Measurements from ENCODE around the gene DPF3.

DPF3 gene

DNA sequence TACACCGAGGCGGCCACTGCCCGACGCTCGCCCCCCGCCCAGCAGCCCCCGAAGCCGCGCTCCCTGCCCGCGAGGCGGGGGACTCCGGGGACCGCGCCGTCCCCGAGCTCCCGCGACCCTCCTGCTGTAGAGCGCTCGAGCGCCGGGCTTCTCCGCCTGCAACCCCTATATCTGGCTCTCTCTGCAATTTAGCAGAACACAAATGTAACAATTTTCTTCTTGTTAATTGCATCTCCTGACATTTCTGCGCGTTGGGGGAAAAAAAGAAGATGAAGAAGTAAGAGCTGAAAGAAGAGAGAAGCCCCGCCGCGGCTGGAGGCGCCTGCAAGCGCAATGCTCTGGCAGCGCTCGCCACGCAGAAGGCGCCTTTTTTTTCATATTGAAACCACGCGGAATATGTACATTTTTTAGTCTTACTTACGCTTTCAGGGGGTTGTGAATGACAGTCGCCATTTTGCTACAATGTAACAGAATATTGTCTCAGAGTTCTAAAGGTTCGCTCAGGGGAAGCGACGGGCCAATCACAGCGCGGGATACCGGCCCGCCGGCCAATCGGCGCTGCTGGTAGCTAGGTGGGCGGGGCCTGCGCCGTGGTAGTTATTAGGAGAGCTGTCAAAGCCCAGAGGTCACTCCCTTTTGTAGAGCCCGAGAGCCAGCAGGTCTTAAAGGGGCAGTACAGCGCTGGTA lies at the start of gene DPF3:
Gene DPF3, minus strand, starts transcription at position 466 of the 687 bp plus-strand sequence. Its CDS starts 13 bp downstream, at position 453.
- in situ Hi-C loops (cut with MboI; ENCODE audit: low sequenced_read_pairs), result loop anchor here (10.0 kb wide), 1 partner anchor 369 kb away; no protein-coding TSS in a partner anchor

DNA sequence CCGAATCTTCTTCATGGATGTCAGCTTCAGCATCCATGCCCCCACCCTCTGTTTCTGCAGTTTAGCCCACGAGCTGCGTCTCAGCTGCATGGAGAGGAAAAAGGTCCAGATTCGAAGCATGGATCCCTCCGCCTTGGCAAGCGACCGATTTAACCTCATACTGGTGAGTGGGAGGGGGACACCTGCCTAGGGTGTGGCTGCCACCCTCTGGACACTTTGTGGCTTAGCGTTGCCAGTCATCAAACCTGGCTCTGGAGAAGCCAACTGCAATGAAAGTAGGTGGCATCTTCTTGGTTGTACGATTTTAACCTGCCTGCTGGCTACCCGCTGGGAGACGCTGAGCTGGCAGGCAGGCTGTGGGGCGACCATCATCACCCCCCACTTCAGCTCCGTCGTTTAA lies 49.0 kb upstream of the DPF3 start:
- in situ Hi-C loops (cut with MboI; ENCODE audit: low sequenced_read_pairs), result no loop called here

DNA sequence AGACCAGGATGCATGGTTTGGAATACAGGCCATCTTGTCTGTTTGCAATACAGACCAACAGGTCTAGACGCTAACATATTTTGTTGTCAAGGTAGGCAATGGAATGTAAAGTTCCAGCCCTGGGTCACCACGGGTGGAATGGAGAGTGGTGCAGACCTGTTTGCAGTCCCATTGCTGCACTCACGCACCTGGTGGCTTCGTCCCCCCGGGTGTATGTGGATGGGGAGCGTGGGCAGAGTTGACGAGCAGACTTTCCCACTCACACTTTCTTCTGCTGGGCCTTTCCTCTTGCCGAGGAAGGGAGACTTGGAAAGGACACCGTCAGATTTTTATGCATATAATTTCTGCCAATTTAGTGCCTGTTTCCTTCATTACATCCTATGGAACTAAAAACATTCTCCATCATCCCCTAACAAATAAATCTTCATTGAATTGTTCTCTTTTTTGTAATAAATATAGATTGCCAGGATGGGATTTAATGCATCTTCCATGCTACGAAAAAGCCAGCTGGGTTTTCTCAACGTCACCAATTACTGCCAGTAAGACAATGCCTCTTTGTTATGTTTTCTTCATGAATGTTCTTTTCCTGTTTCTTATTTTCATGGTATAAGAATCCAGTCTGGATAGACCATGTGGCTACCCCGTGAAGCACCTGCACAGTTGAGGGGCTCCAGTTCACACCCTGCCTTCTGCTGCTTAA lies 47.5 kb upstream of the DPF3 start:
- in situ Hi-C loops (cut with MboI; ENCODE audit: low sequenced_read_pairs), result no loop called here

DNA sequence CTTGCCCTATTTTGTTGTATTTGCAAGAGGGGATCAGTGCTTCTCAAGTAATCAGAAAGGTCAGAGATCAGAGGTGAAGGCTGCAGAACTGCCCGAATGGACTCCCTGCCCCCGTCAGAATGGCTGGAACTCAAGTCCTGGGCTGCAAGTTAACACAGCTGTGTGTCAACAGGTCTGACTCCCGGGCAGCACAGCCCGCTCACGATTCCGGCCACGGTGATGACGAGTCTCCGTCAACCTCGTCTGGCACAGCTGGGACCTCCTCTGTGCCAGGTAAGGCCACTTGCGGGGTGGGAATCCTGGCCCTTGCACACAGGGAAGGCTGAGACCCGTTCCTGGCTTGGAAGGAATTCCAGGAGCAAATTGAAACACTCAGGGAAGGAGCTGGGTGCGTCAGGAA lies 45.7 kb upstream of the DPF3 start:
- in situ Hi-C loops (cut with MboI; ENCODE audit: low sequenced_read_pairs), result no loop called here

DNA sequence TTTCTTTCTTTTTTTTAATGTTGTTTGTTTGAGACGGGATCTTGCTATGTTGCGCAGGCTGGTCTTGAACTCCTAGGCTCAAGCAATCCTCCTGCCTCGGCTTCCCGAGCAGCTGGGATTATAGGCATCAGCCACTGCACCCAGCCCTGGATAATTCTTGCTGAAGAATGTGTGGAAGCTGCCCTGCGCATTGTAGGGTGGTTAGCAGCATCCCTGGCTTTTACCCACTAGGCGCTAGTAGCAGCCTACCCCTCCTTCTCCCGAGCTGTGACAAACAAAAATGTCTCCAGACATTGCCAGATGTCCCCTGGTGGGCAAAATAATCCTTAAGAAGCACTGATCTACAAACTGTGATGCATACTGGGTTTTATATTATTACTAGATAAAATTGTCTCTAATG lies 39.0 kb upstream of the DPF3 start:
- in situ Hi-C loops (cut with MboI; ENCODE audit: low sequenced_read_pairs), result no loop called here

DNA sequence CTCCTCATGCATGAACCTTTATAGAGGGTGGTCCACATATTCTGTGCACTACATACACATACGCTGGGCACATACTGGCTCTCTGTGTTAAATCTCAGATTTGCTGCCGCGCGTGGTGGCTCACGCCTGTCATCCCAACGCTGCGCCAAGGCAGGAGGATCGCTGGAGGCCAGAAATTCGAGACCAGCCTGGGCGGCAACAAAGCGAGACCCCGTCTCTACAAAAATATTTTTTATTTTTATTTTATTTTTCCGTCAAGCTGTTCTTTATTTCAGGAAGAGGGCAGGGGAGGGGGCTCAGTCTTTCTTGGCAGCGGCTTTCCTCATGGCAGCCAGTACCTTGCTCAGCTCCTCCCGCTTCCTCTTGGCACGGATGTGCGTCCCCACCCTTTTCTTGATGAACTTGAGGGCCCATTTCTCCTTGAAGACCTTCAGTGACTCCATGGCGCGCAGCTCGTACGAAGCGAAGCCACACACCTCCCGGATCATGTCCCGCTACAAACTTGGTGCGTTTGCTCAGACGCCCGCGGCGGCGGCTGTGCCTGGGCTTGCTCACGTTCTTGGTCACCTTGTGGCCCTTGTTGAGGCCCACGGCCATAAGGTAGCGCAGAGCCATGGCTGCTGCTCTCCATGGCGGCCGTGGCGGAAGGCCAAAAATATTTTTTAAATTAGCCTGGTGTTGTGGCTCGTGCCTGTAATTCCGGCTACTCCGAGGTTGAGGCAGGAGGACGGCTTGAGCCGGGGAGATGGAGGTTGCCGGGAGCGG lies 35.6 kb upstream of the DPF3 start:
- in situ Hi-C loops (cut with MboI; ENCODE audit: low sequenced_read_pairs), result no loop called here

DNA sequence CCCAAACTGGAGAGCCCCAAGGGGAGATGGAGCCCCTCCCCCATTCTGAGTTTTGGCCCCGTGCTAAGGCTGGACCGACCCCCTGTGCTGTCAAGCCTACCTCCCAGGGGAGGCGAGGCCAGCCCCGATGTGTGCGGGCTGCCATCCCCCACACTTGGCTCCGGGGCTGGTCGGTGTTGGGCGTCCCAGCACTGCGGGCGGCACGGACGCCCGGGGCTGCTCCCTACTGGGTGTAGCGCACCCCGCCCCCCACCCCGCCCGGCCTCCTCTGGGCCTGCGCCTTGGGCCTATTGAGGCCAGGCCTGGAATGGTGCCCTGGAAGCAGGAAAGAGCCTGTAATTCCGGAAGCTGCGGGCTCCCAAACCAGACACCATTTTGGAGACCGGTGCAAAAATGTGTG lies 35.0 kb upstream of the DPF3 start:
- in situ Hi-C loops (cut with MboI; ENCODE audit: low sequenced_read_pairs), result no loop called here

DNA sequence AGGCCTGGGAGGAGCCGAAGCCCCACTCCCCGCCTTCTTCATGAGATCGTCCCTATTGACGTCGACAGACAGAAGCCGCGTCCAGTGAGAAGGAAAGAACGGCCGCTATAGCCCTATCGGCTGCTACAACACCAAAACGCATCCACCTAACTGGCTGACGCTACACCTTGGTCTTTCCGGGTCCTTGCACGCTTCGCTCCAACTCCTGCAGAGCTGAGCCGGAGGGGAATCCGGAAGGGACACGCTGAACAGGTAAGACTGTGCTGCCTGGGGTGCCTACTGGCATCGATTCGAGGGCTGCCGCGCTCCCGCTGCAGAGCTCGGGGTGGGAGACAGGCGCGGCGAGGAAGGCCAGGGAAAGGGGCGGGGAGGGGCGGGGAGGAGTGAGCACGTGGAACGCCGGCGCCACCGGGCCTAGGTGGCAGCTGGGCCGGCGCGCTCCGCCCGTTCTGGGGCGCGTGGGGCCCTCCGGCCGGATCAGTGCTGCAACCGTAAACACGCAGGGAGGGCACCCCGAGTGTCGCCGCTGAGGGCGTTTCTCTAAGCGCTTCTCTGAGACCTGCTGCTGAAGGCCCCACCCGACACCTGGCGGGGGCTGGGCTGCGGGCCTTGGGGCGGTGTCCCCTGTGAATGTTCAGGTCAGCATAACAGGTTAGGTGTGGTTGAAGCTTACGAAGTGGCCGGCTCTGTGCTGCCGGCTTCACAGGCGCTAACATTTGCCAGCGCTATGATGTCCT lies 32.6 kb upstream of the DPF3 start, which contains the start of gene DCAF4:
Gene DCAF4, plus strand, starts transcription at position 173 of the 737 bp plus-strand sequence. CDS start 11,515 bp downstream, outside the sequence.
- in situ Hi-C loops (cut with MboI; ENCODE audit: low sequenced_read_pairs), result no loop called here

DNA sequence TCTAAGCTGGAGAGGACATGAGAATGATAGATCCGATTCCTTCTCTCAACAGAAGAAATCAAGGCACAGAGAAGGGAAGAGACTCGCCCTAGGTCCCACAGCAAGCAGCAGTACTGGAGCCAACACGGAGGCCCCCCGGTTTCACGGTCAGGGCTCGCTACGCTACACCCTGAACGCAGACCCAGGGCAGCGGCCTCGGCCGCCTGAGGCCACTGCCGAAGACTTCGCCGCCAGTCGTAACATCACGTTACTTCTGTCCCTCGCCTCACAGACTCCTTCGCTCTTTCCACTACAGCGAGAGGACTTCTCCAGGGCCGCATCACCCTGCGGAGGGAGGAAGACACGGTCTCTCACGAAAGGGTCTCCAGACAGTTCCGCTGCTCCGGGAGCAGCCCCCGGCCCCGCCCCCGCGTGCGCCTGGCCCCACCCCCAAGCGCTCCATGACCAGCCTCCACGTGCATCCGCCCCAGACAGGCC lies 32.0 kb upstream of the DPF3 start:
- in situ Hi-C loops (cut with MboI; ENCODE audit: low sequenced_read_pairs), result no loop called here

DNA sequence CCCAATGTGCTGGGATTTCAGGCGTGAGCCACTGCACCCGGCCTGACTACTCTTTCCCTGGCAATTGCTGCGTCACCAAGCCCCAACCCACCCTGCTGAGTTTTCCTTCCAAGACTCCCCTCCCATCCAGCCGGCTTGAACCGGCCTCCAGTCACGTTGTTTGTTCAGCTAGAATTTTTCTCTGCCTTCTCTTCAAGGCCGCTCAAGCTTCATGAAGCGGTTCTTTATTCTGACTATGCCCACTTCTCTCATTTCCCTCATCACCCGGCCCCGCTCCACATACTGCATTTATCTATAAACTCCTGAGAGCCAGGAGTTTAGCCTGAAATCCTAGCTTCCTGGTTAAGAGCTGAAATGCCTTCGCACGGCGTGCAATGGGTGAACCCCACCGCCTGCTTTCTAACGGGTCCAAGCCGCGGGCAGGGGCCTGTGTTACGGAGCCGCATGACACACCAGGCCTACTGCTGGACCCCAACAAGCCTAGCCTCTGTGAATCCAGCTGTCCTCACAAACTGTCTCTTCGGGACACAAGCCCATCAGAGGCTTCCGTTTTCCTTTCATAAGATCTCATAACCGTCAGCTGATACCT lies 31.4 kb upstream of the DPF3 start:
- in situ Hi-C loops (cut with MboI; ENCODE audit: low sequenced_read_pairs), result no loop called here

DNA sequence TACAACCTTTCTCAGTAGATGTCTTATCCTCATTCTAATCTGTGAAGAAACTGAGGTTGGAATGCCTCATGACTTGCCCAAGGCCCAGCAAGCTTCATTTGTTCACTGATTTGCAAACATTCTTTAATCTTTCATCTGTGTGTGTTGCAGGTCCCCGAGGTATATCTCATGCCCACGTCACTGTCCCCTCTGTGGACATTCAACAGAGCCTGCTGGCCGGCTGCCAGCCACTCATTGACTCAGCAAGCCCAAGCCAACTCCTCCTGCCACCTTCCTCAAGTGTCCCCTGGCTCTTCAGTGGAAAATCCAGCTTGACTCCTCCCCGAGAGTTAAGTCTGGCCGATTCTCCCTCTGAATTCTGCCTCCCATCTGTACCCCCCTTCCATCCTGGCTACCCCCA lies 30.4 kb upstream of the DPF3 start:
- in situ Hi-C loops (cut with MboI; ENCODE audit: low sequenced_read_pairs), result no loop called here

DNA sequence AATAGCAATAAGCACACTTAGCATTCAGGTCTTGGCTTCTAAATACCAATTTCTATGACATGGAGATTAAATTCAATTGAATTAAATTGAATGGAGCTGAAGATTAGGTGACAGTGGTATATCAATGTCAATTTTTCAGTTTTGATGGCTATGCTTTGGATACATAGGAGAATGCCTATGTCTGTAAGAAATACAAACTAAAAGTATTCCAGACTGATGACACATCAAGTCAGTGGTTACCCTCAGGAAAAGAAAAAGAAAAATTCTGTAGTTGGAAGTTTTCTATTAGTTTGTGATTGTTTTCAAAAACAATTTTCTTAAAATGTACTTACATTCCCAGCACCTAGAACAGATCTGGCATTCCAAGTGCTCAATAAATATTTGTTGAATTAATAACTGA lies 27.5 kb upstream of the DPF3 start:
- in situ Hi-C loops (cut with MboI; ENCODE audit: low sequenced_read_pairs), result no loop called here

DNA sequence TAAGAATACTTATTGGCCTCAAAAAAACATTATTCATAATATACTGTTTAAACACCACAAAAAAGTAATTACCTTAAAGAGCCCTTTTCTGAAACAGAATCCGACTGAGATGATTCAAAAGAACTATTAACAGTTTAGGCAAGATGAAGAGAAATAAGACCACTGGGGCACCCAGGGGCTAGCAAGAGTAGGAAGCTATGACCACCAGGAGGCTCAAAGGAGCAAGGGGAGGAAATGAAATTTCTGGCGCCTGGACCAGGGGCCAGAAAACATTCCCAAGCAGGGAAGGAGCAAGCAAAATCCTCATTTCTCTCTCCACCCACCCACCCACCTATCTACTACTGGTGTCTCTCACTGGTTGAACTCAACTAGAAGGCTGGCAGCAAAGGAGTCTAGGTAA lies 26.1 kb upstream of the DPF3 start:
- in situ Hi-C loops (cut with MboI; ENCODE audit: low sequenced_read_pairs), result no loop called here

DNA sequence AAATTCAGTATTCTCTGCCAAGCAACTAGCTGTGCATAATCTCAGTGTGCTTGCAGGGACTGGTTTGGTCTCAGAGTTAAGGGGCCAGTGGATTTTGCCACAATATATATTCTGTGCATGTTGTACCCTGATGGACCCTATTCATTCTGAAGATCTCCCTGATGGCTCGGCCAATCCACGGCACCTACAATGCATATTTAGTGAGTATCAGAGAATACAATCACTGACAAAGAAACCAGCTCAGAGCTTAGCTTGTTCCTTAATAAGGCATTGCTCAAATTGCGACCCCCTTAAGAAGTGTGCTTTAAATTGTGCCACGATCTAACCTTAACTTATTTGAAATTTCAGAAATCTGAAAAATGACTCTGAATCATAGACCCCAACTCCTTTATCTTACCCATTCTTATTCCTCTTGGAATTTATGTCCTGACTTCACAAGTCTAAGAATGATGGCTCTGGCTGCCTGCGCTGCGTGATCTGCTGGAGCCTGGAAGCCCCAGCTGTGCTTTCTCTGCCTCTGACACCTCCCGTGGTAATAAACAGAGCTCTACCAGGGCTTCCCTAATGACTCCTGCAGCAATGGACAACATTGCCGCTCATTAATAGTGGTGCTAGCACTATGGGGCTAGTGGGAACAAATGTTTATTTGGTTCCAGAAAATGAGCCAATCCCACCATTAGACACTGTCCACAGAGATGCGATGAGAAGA lies 23.3 kb upstream of the DPF3 start:
- in situ Hi-C loops (cut with MboI; ENCODE audit: low sequenced_read_pairs), result no loop called here

DNA sequence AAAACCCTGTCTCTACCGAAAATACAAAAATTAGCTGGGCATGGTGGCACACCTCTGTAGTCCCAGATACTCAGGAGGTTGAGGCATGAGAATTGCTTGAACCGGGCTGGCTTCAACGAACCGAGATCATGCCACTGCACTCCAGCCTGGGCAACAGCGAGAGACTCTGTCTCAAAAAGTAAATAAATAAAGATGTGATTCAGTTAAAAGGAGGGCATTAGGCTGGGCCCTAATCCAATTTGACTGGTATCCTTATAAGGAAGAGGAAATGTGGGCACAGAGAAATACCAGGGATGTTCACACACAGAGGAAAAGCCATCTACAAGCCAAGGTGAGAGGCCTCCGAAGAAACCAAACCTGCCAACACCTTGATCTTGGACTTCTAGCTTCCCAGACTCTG lies 22.3 kb upstream of the DPF3 start:
- in situ Hi-C loops (cut with MboI; ENCODE audit: low sequenced_read_pairs), result no loop called here

DNA sequence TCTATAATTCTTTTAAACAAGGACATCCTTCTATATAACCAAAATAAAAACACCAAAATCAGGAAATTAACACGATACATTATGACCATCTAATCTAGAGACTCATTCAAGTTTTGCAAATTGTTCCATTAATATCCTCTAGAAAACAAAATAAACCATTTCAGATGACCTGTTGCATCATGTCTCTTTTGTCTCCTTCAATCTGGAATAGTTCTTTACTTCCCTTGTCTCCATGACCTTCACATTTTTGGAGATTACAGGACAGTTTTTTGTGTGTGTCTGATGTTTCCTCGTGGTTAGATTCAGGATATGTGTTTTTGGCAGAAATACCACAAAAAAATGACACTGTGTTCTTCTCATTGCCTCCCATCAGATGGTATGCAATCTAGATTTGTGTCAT lies 19.9 kb upstream of the DPF3 start:
- in situ Hi-C loops (cut with MboI; ENCODE audit: low sequenced_read_pairs), result no loop called here

DNA sequence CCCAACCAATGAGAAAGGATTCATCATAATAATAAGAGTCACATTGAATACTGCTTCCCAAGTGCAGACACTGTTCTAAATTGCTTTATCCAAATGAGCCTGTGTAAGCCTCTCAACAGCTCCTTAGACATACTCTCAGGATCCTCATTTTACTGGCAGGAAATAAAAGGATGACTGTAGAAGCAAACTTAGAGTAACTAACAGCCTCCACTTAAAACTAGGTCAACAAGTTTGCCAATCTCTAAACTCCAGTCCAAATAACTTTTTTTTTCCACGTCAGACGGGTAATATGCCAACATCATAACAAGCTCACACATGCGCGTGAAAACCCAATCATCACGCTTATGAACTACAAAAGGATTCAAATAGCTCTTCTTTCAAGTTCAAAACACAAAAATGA lies 15.3 kb upstream of the DPF3 start:
- in situ Hi-C loops (cut with MboI; ENCODE audit: low sequenced_read_pairs), result no loop called here

DNA sequence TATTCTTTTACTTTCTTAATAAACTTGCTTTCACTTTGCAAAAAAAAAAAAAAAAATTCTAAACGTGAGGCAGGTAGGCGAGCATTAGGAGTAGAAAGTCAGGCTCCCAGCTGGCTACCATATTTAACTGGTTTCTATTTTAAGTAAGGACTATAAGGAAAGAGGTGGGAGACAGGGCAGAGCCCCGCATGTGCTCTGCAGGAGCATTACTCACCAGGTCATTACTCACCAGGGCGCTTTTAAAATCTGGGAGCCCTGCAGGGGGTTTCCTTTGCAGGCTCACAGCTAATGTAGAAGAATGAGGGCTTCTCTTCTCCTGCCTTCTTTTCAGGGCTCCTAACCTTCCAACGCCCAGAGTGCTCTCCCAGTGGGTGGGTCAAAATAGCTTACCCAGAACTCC lies 14.0 kb upstream of the DPF3 start:
- in situ Hi-C loops (cut with MboI; ENCODE audit: low sequenced_read_pairs), result no loop called here

DNA sequence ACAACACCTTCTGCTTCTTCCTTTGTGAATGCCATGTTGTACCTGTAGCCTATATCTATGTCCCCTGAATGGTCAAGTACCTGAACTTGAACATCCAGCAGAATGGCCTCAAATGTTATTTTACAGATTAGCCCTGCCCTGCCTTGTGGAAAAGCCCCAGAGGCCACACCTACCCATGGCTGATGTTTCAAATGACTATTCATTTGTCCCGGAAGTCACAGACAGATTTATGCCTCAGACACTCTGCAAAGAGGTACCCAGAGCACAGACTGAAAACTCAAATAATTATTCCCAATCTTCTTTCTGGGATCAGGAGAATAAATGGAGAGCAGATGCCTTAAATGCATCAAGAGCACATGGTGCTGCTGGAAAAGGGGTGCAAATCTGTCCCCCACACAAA lies 13.0 kb upstream of the DPF3 start:
- in situ Hi-C loops (cut with MboI; ENCODE audit: low sequenced_read_pairs), result no loop called here

DNA sequence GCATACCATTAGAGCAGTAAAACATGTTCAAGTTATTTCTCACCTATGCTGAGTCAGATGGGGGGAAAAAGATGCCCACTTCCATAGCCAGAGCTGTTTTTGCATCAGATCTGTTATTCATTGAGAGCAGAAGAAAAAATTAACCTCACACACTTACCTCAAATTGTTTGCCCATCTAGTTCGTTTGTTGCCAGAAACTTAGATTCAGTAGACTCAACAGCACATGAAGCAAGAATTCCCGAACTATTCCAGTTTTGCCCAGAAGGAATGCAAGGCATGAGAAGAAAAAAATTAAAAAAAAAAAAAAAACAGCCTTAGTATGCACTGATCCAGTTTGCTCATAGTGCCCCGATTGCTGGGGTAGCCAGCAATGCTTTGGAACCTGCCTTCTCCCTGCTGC lies 12.4 kb upstream of the DPF3 start:
- in situ Hi-C loops (cut with MboI; ENCODE audit: low sequenced_read_pairs), result no loop called here

All from HL-60/S4 (cell line).